Measurements from ENCODE around the gene MED15. TPM values are rescaled to one million over a fixed set of nuclear protein-coding genes. Genes with fewer than 3 reads are reported as not detected.

MED15 gene
- polyA plus RNA-seq, 2 of the 4 experiments (the other 2 are of a cell fraction), result 10.7 to 29.7 TPM

GRCh38 chr22:20573176-20573832, 65.9 kb downstream of the MED15 start:
- ChIA-PET CTCF (interaction anchor here (1.3 to 5.6 kb wide), 3 partner anchors 9 to 43 kb away, joined by 3 to 41 read pairs (median 3); no protein-coding TSS in a partner anchor), POLR2A (interaction anchor here (0.6 kb wide), 1 partner anchor 146 kb away, joined by 4 read pairs; no protein-coding TSS in a partner anchor)
- no peak overlapping the region for H3K4me3 ChIP-seq
- ATAC-seq, result no peak
- DNase-seq (ENCODE audit: low read depth in 1 of 2, low spot score in 1 of 2), result no peak
- peaks cover 31% of the 10 kb centered on the region for H3K4me1 ChIP-seq
- no peaks in the 10 kb centered on the region for H3K9me3 ChIP-seq
- no peak for TF ChIP-seq MAFK (IDR thresholded peaks at IDR 0.05; ENCODE audit: partially characterized antibody)
- no peak for TF ChIP-seq MAZ (IDR thresholded peaks at IDR 0.05; ENCODE audit: borderline replicate concordance, low read depth, low read length)
- TF ChIP-seq JUNB (IDR thresholded peaks at IDR 0.05), result no peak
- no peak for TF ChIP-seq CHD2 (IDR thresholded peaks at IDR 0.05; ENCODE audit: low read length, partially characterized antibody)
- no peak for TF ChIP-seq SREBF2 (IDR thresholded peaks at IDR 0.05)
- no peak for TF ChIP-seq EP300 (IDR thresholded peaks at IDR 0.05)
- TF ChIP-seq CEBPB (IDR thresholded peaks at IDR 0.05), result no peak
- TF ChIP-seq BCL3 (IDR thresholded peaks at IDR 0.05), result no peak
- no peak for TF ChIP-seq KDM5A (IDR thresholded peaks at IDR 0.05)
- no peak for TF ChIP-seq REST (IDR thresholded peaks at IDR 0.05)
- no peak for TF ChIP-seq RARB (CRISPR knock-in tag; IDR thresholded peaks at IDR 0.05)
- FAIRE-seq, result no peak
- H3K27ac ChIP-seq, result no peak overlapping the region
- 88% methylated on average over 8 of the region's 8 CpGs for WGBS (ENCODE audit: missing lambda C conversion rate)
- no peak overlapping the region for H3K4me2 ChIP-seq

- CTCF ChIA-PET, result interaction anchor here (1.2 to 5.6 kb wide), 3 partner anchors 7 to 44 kb away, joined by 3 to 41 read pairs (median 3); no protein-coding TSS in a partner anchor
- TF ChIP-seq NR3C1 (IDR thresholded peaks at IDR 0.05) (no peak), TP53 (CRISPR knock-in tag; IDR thresholded peaks at IDR 0.05) (no peak), POLR2A (IDR thresholded peaks at IDR 0.05; ENCODE audit: low read length) (no peak), FOSL2 (IDR thresholded peaks at IDR 0.05) (no peak), FOSL2 (CRISPR knock-in tag; IDR thresholded peaks at IDR 0.05) (no peak), ELK1 (IDR thresholded peaks at IDR 0.05; ENCODE audit: low read depth, low read length) (no peak), PHF8 (IDR thresholded peaks at IDR 0.05; ENCODE audit: borderline replicate concordance, low read depth) (no peak), CBX8 (IDR thresholded peaks at IDR 0.05) (no peak)
Measured at GRCh38 chr22:20573833-20574615, 66.6 kb downstream of the MED15 start.

More at GRCh38 chr22:20573833-20574615, 66.6 kb downstream of the MED15 start:
- ATAC-seq (no peak), DNase-seq (ENCODE audit: low read depth in 1 of 2, low spot score in 1 of 2) (no peak), FAIRE-seq (no peak)
- H3K27ac ChIP-seq, result no peak overlapping the region
- WGBS (ENCODE audit: missing lambda C conversion rate), result 93% methylated on average over 23 of the region's 29 CpGs
- no peak overlapping the region for H3K4me2 ChIP-seq
- POLR2A ChIA-PET, result interaction anchor here (0.6 kb wide), 1 partner anchor 146 kb away, joined by 4 read pairs; no protein-coding TSS in a partner anchor
- H3K4me3 ChIP-seq, result no peak overlapping the region
- H3K9me3 ChIP-seq, result no peaks in the 10 kb centered on the region
- peaks cover 24% of the 10 kb centered on the region; the same call in 2 of the 3 replicates for H3K4me1 ChIP-seq

Measured in A549 (cell line).